HAP-1 (cell line): ENCODE results near the gene RAD51B.

Experiments used
- DNase-seq, 2 experiments: peaks; one replicate each; pipeline ENCODE4 v3.0.0-alpha.2; 2016 to 2020; ENCODE audit warnings: low spot score in 2 of 2
- H3K27me3 ChIP-seq: fragments of 250-450 bp; sonication (Bioruptor Pico); 2 replicates; pipeline ENCODE4 v1.5.1; 2020; ENCODE audit warnings: low read depth, mild to moderate bottlenecking, moderate library complexity
- H3K36me3 ChIP-seq: fragments of 250-450 bp; sonication (Bioruptor Pico); replicated peaks from 2 replicates; pipeline ENCODE4 v1.5.1; 2020; ENCODE audit warnings: mild to moderate bottlenecking
- H3K4me1 ChIP-seq: fragments of 250-450 bp; sonication (Bioruptor Pico); 2 replicates; pipeline ENCODE4 v1.5.1; 2020; ENCODE audit warnings: mild to moderate bottlenecking
- H3K4me3 ChIP-seq: fragments of 250-450 bp; sonication (Bioruptor Pico); 2 replicates; pipeline ENCODE4 v1.5.1; 2020; ENCODE audit warnings: mild to moderate bottlenecking, moderate library complexity
- H3K9me3 ChIP-seq: fragments of 250-450 bp; sonication (Bioruptor Pico); 2 replicates; pipeline ENCODE4 v1.5.1; 2020; ENCODE audit warnings: mild to moderate bottlenecking, moderate library complexity
- in situ Hi-C: fragments of 300-500 bp; cut with MboI; formaldehyde crosslinking; loops from 3 replicates; pipeline ENCODE4 v1.14.3; 2020; ENCODE audit warnings: low sequenced_read_pairs, inconsistent platforms, mixed read lengths

Gene RAD51B

DNA sequence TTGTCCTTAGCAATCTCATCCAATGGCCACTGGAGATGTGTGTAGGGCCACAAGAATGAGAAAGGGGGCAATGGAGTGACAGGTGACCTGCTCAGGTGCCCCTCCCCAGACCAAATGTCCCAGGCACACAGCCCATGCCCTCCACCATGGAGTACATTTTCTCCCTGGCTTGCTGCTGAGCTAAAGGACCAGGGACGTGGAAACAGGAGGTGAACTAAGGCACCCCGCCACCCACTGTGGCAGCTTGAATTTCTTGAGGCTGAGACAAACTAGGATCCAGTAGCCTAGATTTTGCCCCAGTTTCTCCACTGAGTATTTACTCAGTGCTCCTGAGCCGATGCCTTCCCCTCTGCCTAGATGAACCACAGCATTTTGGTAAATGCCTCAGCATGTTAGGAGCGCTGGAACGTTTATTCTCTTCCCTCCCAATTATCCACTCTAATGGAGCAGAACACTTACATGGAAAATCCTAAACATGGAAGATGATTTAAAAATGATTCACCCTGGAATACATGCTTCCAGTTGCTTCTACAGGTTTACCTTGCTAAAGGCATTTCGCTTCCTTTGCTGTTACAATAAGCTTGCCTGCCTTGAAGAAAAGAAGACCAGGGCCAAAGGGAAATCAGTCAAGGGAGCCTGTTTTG, 775.3 kb downstream of the RAD51B start:
- Histone ChIP-seq H3K27me3 (no peaks in the 10 kb centered on the region), H3K4me3 (no peak overlapping the region), H3K4me1 (no peaks in the 10 kb centered on the region; the same call in 1 of the 2 replicates), H3K36me3 (no peaks in the 10 kb centered on the region), H3K9me3 (no peaks in the 10 kb centered on the region)
- DNase-seq: no peak
- in situ Hi-C loops: no loop called here

DNA sequence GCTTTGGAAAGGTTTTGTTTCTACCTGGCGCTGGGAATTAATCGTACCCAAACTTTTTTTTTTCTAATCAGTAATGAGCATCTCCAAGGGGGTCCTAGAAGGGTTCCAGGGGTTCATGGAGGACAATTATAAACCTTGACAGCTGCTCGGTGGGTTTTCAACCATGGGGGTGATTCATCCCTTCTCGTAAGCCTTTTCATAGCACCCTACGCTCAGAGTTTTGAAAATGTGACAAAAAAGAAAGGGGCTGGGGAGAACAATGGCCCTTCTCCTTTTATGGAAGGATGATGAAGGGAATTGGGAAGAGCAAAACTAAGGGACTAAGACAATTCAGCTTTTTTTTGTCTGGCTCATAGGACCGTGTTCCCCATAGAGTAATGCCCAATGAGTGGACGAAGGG, 776.6 kb downstream of the RAD51B start:
- in situ Hi-C loops: no loop called here
- Histone ChIP-seq H3K4me1 (no peaks in the 10 kb centered on the region; the same call in 1 of the 2 replicates), H3K36me3 (no peaks in the 10 kb centered on the region)

DNA sequence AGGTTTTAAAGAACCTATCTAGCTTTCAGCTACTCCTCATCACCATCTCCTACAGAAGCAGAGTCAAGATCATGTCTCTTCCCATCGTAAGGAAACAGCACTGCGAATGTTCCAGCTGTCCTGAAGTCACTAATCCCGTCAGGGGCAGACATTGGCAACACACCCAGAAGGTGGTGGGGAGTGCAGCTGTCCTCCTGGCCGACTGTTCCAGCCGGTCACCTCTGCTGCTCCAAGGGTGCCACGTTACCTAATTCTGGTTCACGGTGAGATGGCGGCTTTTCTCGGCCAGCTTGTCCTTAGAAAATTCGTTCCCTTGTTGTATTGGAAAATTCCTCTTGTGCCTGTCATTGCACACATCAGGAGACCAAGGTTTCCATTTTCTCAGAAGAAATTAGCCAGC, 777.1 kb downstream of the RAD51B start:
- in situ Hi-C loops: no loop called here
- Histone ChIP-seq H3K27me3 (no peaks in the 10 kb centered on the region), H3K36me3 (no peaks in the 10 kb centered on the region), H3K9me3 (no peaks in the 10 kb centered on the region), H3K4me3 (no peak overlapping the region), H3K4me1 (no peaks in the 10 kb centered on the region; the same call in 1 of the 2 replicates)
- no peak for DNase-seq

More for the DNA sequence above, 776.6 kb downstream of the RAD51B start:
- DNase-seq: no peak
- H3K27me3 ChIP-seq: no peaks in the 10 kb centered on the region
- H3K4me3 ChIP-seq: no peak overlapping the region
- H3K9me3 ChIP-seq: no peaks in the 10 kb centered on the region

DNA sequence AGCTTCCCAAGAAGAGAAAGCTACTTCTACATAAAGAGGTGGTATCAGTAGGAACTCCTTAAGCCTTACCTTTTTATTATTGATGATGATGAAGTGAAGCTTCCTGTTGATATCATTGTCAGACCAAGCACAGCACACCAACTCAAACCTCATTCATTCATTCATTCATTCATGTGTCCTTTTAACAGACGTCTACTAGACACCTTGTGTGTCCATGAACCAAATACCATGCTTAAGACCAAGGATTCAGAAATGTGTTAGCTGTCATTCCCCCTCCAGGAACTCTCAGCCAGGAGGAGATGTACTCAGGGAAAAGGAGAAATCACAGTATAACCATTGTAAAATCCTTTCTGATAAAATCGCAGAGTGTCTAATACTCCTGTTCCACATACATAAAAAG, 778.5 kb downstream of the RAD51B start:
- Histone ChIP-seq H3K27me3 (no peaks in the 10 kb centered on the region), H3K9me3 (no peaks in the 10 kb centered on the region), H3K4me3 (no peak overlapping the region), H3K36me3 (no peaks in the 10 kb centered on the region), H3K4me1 (no peaks in the 10 kb centered on the region; the same call in 1 of the 2 replicates)
- no peak for DNase-seq
- in situ Hi-C loops: no loop called here

DNA sequence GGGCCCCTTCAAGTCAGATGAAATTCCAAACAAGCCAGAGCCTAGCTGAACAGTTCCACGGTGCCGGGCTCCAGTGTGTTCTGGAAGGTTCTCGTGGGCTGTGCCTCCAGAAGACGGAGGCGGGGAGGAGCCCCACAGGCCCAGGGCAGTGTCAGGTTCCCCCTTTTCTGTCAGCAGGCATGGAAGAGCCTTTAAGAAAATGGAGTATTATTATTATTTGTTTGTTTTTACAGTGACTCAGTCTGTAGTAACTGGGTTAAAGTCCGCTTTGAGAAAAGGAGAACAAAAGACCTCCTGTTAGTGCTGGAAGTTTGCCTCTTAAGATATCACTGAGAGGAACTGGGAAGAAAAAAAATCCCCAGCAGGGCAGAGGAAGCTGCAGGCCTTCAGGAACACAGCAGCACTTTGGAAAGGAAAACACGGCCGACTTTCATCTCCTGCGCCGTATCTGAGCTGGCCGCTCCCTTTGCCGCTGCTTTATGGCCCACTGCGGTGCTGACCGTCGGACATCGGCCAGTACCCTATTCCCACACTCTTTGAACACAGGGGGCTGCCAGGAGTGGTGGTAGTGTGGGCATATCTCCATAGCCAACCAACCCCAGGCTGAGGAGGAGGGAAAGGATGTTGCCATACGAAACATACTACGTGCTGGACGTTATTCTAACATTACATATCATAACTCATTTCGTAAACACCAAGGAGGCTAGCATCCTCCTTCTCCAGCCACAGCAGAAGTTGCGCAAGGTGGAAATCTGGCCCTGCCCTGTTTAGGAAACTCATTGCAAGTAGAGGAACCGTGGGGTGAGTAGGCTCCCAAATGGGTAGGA, 779.3 kb downstream of the RAD51B start:
- Histone ChIP-seq H3K27me3 (no peaks in the 10 kb centered on the region), H3K36me3 (no peaks in the 10 kb centered on the region), H3K4me1 (no peaks in the 10 kb centered on the region; the same call in 1 of the 2 replicates), H3K9me3 (no peaks in the 10 kb centered on the region), H3K4me3 (no peak overlapping the region)
- DNase-seq: no peak
- in situ Hi-C loops: no loop called here

DNA sequence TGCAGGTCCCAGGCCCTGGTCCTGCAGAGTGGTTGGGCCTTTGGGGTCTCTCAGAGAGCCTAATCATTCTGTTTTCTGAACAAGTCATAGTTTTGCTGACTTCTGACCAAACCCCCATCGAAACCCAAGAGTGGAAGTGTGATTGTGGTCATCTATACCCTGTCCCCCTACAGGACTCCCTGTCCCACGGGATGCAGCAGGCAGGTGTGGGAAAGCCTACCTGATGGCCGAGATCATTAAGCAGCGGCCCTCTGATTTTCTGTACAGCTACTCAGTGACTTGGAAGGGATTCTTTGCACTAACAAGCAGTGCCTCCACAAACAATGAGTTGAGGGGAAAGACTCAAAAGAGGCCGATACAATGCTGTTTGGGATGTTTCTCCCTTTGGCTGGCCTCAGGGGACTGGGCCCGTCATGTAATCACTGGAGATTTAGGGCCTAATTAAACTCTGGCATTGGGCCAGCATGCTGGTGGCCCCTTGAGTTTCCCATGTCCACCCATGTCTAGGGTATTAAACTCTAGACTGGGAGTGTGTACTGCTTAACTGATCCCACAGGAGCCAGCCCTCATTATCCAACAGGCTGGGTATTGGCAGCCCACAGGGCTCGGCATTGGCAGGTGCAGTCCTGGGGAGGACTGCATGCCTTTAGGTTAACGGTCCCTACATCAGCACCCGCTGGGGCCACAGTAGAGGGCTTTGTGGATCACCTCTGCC, 780.5 kb downstream of the RAD51B start:
- no peak overlapping the region for H3K4me3 ChIP-seq
- no peaks in the 10 kb centered on the region for H3K4me1 ChIP-seq
- DNase-seq: no peak
- H3K36me3 ChIP-seq: no peaks in the 10 kb centered on the region
- no peaks in the 10 kb centered on the region for H3K27me3 ChIP-seq
- H3K9me3 ChIP-seq: no peaks in the 10 kb centered on the region
- in situ Hi-C loops: no loop called here

DNA sequence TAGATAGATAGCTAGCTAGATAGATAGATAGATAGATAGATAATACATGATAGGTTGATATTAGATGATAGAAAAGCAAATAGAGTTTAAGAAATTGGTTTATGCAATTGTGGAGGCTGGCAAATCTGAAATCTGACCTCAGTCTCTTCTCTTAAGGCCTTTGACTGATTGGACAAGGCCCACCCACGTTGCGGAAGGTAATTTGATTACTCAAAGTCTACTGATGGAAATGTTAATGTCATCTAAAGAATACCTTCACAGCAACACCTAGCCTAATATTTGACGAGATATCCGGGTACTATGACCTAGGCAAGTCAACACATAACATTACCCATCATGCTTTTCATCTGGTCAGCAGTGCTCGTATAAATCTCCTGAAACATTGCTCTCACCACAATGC, 782.9 kb downstream of the RAD51B start:
- no peaks in the 10 kb centered on the region for H3K4me1 ChIP-seq
- in situ Hi-C loops: no loop called here
- no peak for DNase-seq

DNA sequence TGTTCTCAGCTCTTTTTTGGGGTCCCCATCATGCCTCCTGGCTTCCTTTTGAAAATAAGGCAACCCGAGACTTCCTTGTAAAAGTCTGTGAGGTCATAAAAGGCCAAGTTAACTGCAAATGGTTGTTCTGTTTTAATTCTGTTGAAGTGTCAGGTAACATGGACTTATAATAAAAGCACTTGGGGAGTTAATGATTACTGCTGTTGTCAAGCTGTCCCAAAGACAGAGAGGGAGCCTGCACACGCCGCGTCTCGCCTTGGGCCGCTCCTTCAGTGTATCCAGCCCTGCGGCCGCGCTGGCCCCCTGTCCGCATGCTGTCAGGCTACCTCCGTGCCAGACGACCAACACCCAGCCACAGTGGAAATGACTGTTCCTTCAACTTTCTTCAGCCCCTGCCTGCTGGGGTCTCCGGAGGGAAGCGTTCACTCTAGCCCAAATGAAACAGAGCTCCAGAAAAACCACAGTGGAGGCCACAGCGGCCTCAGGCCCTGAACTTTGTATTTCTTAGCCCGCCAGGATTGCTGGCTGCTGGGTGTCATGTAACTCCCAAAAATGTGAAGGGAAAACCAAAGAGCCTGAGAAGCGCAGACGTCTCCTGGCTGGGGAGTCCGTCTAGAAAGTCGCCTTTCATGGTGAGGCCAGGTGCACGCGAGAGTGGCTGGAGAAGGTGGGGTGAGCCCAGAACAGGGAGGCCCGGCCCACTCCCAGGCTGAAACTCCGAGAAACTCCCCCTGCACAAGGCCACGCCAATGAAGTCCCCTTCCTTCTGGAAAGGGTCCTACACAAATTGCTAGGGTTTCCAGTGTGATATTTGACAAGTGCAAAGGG, 784.2 kb downstream of the RAD51B start:
- H3K36me3 ChIP-seq: no peaks in the 10 kb centered on the region
- H3K9me3 ChIP-seq: no peaks in the 10 kb centered on the region
- H3K4me1 ChIP-seq: no peaks in the 10 kb centered on the region

More for the DNA sequence above, 782.9 kb downstream of the RAD51B start:
- no peaks in the 10 kb centered on the region for H3K27me3 ChIP-seq
- no peak overlapping the region for H3K4me3 ChIP-seq
- no peaks in the 10 kb centered on the region for H3K9me3 ChIP-seq
- no peaks in the 10 kb centered on the region for H3K36me3 ChIP-seq

DNA sequence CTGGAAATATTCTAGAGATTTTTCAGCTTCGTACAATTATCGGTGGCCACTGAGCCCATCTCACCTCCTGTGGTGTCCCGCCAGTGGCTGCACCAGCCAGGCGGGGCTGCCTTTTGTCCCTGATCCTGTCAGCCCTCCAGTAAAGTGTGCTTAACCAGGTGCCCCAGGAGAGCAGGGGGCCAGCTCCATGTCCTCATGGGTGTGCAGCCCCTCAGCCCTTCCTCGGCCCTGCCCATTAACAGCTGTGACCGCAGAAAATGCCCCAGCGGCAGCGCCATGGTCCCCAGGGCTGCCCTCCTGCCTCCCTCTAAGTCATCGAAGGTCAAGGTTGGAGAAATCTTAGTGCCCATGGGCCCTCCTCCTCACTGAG, 784.8 kb downstream of the RAD51B start:
- Histone ChIP-seq H3K4me3 (no peak overlapping the region), H3K9me3 (no peaks in the 10 kb centered on the region), H3K36me3 (no peaks in the 10 kb centered on the region), H3K4me1 (no peaks in the 10 kb centered on the region), H3K27me3 (no peaks in the 10 kb centered on the region)
- in situ Hi-C loops: no loop called here
- no peak for DNase-seq

More for the DNA sequence above, 784.2 kb downstream of the RAD51B start:
- no peak for DNase-seq
- Histone ChIP-seq H3K4me3 (no peak overlapping the region), H3K27me3 (no peaks in the 10 kb centered on the region)
- in situ Hi-C loops: no loop called here

DNA sequence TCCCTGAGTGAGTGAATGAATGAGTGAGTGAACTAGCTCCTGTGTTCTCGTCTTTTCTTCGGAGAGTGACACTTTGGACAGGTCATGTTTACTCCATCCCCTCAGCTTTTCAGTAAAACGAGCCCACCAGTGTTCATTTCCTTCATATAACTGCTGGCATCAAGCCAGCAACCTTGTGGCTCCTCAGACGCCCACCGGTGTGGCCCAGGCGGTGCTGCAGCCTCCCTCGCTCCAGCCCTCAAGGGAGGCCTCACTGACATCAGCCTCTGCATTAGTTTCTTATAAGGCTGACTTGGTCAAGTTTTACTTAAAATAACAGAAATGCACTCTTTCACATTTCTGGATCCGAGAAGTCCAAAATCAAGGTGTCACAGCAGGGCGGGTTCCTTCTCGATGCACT, 785.2 kb downstream of the RAD51B start:
- no peak for DNase-seq
- Histone ChIP-seq H3K27me3 (no peaks in the 10 kb centered on the region), H3K36me3 (no peaks in the 10 kb centered on the region), H3K4me1 (no peaks in the 10 kb centered on the region), H3K9me3 (no peaks in the 10 kb centered on the region), H3K4me3 (no peak overlapping the region)
- in situ Hi-C loops: no loop called here

DNA sequence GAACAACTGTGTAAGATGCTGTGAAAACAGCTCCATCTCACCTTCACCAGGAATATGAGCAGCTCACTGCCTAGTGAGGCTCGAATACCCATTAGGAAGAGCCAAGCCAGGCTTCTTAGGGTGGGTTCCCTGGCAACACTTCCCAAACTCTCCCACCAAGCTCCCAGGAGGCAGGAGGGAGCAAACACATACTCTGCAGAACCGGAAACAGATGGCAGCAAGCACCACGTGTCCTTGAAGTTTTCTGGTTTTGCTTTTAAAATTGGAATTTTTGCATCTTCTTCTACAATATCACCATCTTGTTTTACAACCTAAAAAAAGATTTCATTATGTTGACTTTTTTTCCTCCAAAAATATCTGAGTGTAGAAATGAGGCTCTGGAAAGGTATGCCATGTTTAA, 786.6 kb downstream of the RAD51B start:
- H3K4me3 ChIP-seq: no peak overlapping the region
- H3K4me1 ChIP-seq: no peaks in the 10 kb centered on the region
- H3K36me3 ChIP-seq: no peaks in the 10 kb centered on the region
- no peaks in the 10 kb centered on the region for H3K27me3 ChIP-seq
- in situ Hi-C loops: no loop called here
- no peak for DNase-seq
- no peaks in the 10 kb centered on the region for H3K9me3 ChIP-seq

DNA sequence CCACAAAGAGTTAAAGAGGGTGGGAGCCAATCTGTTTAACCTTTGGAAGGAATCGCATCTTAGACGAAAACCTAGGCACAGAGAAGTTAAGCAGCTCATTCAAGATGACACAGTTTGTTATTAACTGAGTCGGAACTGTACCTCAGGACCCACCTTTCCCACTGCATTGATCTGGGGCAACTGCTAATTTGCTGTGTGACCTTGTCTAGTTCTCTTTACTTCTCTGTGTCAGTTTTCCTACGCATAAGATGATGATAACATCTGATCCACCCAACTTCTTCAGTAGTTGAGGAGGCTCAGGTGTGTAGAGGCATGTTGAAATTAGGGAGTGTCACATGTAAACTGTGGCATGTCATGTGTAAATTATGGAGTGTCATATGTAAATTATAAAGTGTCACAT, 787.1 kb downstream of the RAD51B start:
- H3K4me1 ChIP-seq: no peaks in the 10 kb centered on the region
- in situ Hi-C loops: no loop called here
- H3K36me3 ChIP-seq: no peaks in the 10 kb centered on the region
- H3K27me3 ChIP-seq: no peaks in the 10 kb centered on the region
- no peak for DNase-seq
- no peaks in the 10 kb centered on the region for H3K9me3 ChIP-seq
- no peak overlapping the region for H3K4me3 ChIP-seq

DNA sequence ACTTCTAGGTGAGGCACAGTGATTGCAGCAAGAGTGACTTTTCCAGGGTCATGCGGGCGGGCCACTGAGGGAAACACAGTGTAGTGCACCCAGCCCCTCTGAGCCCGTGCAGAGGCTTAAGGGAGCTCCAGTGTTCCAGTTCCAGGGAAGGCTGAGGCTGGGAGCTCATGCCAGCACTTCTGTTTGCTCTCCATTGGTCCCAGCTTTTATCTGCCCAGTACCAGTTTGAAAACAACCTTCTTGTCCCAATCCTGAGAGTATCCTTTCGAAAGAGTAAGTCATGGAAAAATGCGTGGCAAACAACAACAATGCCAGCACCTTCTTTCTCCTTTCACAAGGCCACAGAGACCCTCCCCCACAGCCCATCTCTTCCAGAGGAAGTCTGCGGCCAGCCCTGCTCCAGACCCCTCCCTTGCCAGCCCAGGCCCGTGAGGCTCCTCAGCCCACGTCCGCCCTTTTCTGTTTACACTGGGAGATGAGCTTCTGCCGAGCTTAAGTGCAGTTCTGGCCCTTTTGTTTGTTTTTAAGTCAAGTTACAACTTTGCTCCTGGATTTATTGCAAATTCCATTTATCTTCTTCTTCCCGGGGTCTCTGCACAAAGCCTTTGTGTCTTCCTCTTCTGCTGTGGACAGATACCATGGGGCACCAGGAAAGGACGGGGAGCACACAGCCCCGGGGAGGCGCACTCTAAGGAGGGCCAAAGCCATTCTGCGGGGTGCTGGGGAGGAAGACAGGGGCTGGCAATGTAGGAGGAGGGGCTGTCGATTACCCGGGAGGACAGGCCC, 787.7 kb downstream of the RAD51B start:
- H3K4me1 ChIP-seq: no peaks in the 10 kb centered on the region
- no peak for DNase-seq

More for the DNA sequence above, 787.7 kb downstream of the RAD51B start:
- H3K9me3 ChIP-seq: no peaks in the 10 kb centered on the region
- in situ Hi-C loops: no loop called here
- H3K36me3 ChIP-seq: no peaks in the 10 kb centered on the region
- no peak overlapping the region for H3K4me3 ChIP-seq
- H3K27me3 ChIP-seq: no peaks in the 10 kb centered on the region
